GM06990 (cell line): ENCODE data around the gene STRIP2.
"Not testable (repeated sequence)": the region's sequence is repeated elsewhere in the genome, so short reads cannot be mapped to it uniquely, and the experiment has no call there.

ENCODE experiments used
- DNase-seq: peaks from one replicate; pipeline ENCODE4 v3.0.0-alpha.2; 2011; ENCODE audit not compliant: insufficient read length; ENCODE audit errors: extremely low read depth
- H3K27me3 ChIP-seq: replicated peaks from 2 replicates; pipeline ENCODE4 v1.6.0; 2011; ENCODE audit warnings: low read length; ENCODE audit not compliant: control insufficient read depth, insufficient read depth
- H3K36me3 ChIP-seq: 2 replicates; pipeline ENCODE4 v1.5.1; 2011; ENCODE audit warnings: low read length; ENCODE audit not compliant: control insufficient read depth, insufficient read depth
- H3K4me3 ChIP-seq: replicated peaks from 2 replicates; pipeline ENCODE4 v1.5.1; 2011; ENCODE audit warnings: low read depth, mild to moderate bottlenecking, control low read depth, low read length
- TF ChIP-seq, protein P1 (sequence below): IDR thresholded peaks from 2 replicates; pipeline ENCODE4 v1.5.1; 2011; ENCODE audit warnings: low read length, control low read depth, mild to moderate bottlenecking, inconsistent platforms; ENCODE audit not compliant: insufficient read depth, poor library complexity, severe bottlenecking

The STRIP2 gene

DNA sequence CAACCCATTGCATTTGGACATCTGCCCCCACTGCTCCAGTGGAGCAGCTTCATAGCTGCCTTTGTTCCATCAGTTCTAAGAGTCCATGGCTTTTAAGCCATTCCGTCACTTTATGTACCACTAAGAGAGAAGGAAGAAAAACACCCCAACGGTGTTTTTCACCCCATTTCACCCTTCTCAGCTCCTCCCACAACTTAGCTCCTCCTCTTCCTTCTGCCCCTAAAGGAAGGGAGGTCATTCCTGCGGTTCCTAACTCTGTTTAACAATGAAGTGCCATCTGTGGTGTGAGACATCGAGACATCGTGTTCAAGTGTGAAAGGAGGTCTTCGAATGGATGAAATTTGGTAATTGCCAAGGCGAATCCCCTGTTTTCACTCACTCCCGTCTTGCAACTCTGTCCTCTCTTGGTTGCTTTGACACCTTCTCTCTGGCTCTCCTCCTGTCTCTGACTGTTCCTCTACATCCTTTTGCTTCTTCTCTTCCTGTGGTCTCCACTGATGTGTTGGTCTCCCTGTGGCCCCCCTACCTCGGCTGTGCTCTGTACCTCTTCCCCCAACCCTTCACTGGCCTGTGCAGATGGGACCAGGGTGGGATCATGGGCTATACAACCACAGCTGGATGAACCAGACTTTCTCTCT lies 91.1 kb downstream of the STRIP2 start:
- no peaks in the 10 kb centered on the region; the same call in 1 of the 2 replicates for H3K27me3 ChIP-seq
- no peak overlapping the region for H3K4me3 ChIP-seq
- no peaks in the 10 kb centered on the region for H3K36me3 ChIP-seq
- DNase-seq = no peak
- TF ChIP-seq, protein P1, sequence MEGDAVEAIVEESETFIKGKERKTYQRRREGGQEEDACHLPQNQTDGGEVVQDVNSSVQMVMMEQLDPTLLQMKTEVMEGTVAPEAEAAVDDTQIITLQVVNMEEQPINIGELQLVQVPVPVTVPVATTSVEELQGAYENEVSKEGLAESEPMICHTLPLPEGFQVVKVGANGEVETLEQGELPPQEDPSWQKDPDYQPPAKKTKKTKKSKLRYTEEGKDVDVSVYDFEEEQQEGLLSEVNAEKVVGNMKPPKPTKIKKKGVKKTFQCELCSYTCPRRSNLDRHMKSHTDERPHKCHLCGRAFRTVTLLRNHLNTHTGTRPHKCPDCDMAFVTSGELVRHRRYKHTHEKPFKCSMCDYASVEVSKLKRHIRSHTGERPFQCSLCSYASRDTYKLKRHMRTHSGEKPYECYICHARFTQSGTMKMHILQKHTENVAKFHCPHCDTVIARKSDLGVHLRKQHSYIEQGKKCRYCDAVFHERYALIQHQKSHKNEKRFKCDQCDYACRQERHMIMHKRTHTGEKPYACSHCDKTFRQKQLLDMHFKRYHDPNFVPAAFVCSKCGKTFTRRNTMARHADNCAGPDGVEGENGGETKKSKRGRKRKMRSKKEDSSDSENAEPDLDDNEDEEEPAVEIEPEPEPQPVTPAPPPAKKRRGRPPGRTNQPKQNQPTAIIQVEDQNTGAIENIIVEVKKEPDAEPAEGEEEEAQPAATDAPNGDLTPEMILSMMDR = no peak

DNA sequence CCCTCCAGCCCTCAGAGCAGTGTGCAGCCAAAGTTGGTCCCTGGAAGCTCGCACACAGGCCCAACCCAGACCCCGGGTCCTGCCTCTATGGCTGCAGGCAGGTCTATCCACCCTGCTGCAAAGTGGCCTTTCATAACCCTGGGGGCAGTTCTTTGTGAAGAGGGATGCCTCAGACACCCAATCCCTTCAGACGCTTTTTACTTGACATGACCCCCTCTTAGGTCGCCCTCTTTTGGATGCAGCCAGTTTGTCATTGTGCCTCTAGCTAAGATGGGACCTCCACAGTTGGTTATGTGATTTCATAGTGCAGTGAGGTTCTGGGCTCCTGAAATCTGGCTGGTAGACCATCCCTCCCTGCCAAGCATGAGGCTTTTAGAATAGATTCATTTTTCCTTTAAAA lies 95.4 kb downstream of the STRIP2 start:
- no peaks in the 10 kb centered on the region for H3K27me3 ChIP-seq
- no peak for DNase-seq
- no peak overlapping the region for H3K4me3 ChIP-seq
- H3K36me3 ChIP-seq = no peaks in the 10 kb centered on the region
- TF ChIP-seq, protein P1 = no peak

DNA sequence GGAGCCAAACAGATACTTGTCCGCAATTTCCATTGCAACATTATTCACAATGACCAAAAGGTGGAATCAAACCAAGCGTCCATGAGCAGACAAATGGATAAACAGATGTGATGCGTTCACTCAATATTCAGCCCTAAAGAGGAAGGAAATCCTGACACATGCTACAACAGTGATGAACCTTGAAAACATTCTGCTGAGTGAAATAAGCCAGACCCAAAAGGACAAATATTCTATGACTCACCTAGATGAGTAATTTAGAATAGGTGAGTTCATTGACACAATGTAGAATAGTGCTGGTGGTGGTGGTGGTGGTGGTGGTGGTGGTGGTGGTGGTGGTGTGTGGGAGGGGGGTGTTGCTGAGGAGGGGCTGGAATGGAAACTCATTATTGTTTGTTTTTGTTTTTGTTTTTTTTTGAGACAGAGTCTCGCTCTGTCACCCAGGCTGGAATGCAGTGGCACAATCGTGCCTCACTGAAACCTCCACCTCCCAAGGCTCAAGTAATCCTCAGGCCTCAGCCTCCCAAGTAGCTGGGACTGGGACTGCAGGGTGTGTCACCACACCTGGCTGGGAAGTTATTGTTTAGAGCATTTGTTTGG lies 96.7 kb downstream of the STRIP2 start:
- Histone ChIP-seq H3K36me3 (no peaks in the 10 kb centered on the region), H3K27me3 (no peaks in the 10 kb centered on the region), H3K4me3 (no peak overlapping the region)
- no peak for DNase-seq
- TF ChIP-seq, protein P1 = no peak

DNA sequence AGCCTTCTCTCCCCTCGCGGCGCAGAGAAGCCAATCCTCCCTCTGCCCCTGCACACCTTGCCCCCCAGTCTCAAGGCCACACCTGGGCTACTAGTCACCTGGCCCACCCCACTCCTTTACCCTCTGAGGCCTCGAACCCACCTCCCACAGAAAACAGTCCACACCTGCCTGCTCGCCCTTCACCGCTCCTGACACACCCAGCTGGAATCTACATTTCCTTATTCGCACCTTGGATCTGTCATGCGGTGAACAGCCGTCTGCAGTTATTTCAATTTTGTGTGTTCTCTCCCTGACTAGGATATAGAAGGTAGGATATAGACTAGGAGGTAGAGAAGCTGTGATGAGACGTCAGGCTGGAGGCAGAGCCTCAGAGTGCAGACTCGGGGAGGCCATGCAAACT lies 97.5 kb downstream of the STRIP2 start:
- H3K36me3 ChIP-seq = no peaks in the 10 kb centered on the region
- no peak overlapping the region for H3K4me3 ChIP-seq
- H3K27me3 ChIP-seq = no peaks in the 10 kb centered on the region
- DNase-seq = no peak
- TF ChIP-seq, protein P1 = no peak

DNA sequence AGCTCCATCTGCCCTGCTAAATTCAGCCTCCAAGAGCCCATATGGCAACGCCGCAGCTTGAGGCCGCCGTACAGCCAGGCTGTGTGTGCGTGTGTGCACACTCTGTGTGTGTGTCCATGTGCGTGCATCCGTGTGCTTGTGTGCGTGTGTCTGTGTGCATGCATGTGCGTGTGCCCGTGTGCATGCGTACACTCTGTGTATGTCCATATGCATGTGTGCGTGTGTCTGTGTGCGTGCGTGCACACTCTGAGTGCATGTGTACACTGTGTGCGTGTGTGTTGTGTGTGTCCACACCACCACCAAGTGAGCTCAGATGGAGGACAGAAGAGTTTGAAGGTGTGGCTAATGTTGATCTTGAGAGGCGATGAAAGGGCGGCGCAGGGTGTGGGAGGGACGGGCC lies 98.1 kb downstream of the STRIP2 start:
- Histone ChIP-seq H3K4me3 (no peak overlapping the region), H3K36me3 (no peaks in the 10 kb centered on the region), H3K27me3 (no peaks in the 10 kb centered on the region)
- TF ChIP-seq, protein P1 = no peak
- DNase-seq = no peak

DNA sequence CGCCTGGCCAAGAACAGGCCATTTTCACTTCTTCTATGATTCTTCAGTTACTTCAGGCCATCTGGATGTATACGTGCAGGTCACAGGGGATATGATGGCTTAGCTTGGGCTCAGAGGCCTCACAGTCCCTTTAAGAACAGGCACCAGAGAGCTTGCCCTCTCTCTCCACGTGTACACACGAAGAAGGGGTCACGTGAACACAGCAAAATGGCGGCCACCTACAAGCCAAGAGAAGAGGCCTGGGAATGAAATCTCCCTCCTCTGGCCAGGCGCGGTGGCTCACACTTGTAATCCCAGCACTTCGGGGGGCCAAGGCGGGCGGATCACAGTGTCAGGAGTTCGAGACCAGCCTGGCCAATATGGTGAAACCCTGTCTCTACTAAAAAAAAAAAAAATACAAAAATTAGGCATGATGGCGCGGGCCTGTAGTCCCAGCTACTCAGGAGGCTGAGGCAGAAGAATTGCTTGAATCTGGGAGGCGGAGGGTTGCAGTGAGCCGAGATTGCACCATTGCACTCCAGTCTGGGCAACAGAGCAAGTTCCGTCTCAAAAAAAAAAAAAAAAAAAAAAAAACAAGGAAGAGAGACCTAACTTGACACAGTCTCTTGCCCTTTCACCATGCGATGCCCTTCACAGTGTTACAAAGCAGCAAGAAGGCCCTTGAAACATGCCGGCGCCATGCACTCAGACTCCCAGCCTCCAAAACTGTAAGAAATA lies 100.5 kb downstream of the STRIP2 start:
- not testable (repeated sequence) for H3K36me3 ChIP-seq, H3K4me3 ChIP-seq, H3K27me3 ChIP-seq, DNase-seq
